ENCODE results near the gene POP7.

- TF ChIP-seq, protein P1, sequence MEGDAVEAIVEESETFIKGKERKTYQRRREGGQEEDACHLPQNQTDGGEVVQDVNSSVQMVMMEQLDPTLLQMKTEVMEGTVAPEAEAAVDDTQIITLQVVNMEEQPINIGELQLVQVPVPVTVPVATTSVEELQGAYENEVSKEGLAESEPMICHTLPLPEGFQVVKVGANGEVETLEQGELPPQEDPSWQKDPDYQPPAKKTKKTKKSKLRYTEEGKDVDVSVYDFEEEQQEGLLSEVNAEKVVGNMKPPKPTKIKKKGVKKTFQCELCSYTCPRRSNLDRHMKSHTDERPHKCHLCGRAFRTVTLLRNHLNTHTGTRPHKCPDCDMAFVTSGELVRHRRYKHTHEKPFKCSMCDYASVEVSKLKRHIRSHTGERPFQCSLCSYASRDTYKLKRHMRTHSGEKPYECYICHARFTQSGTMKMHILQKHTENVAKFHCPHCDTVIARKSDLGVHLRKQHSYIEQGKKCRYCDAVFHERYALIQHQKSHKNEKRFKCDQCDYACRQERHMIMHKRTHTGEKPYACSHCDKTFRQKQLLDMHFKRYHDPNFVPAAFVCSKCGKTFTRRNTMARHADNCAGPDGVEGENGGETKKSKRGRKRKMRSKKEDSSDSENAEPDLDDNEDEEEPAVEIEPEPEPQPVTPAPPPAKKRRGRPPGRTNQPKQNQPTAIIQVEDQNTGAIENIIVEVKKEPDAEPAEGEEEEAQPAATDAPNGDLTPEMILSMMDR (IDR thresholded peaks at IDR 0.05; ENCODE audit: poor library complexity, severe bottlenecking): no peak
- TF ChIP-seq POLR2AphosphoS5 (IDR thresholded peaks at IDR 0.05) (no peak), EZH2 (IDR thresholded peaks at IDR 0.05; ENCODE audit: borderline replicate concordance, insufficient read depth, low read length, poor library complexity, severe bottlenecking) (no peak)
Measured at GRCh38 chr7:100667331-100668068, 38.4 kb upstream of the POP7 start.
